Measurements from ENCODE around the gene TNFSF15.

GRCh38 chr9:114769624-114770023 lies 36.2 kb downstream of the TNFSF15 start:
- no peak for TF ChIP-seq CTCF (IDR thresholded peaks at IDR 0.05)
- TF ChIP-seq EZH2 (IDR thresholded peaks at IDR 0.05), result no peak
- TF ChIP-seq EZH2phosphoT487 (IDR thresholded peaks at IDR 0.05), result no peak

All from neural progenitor cell (in vitro differentiated cells).